GM18505 (cell line): ENCODE measurements around the gene RASAL2.
"Not testable (repeated sequence)": the region's sequence is repeated elsewhere in the genome, so short reads cannot be mapped to it uniquely, and the experiment has no call there.

Experiments
- ATAC-seq: cut with Tn5 transposase; IDR thresholded peaks from one replicate; pipeline ENCODE4 v1.9.1; 2021; ENCODE audit not compliant: unreplicated experiment
- POLR2A ChIP-seq: IDR thresholded peaks from 4 replicates; pipeline ENCODE4 v1.6.1; 2011; ENCODE audit warnings: borderline replicate concordance; ENCODE audit not compliant: insufficient read depth, insufficient read length; ENCODE audit errors: extremely low read depth

RASAL2 gene

GRCh38 chr1:178232108-178232507, 138.2 kb downstream of the RASAL2 start:
- no peak for ATAC-seq

GRCh38 chr1:178232949-178233348, 139.0 kb downstream of the RASAL2 start:
- TF ChIP-seq POLR2A, result no peak
- ATAC-seq, result no peak

More at GRCh38 chr1:178232108-178232507, 138.2 kb downstream of the RASAL2 start:
- TF ChIP-seq POLR2A, result no peak

- no peak for ATAC-seq
- TF ChIP-seq POLR2A, result no peak
These were observed 143.2 kb downstream of the RASAL2 start for GRCh38 chr1:178237121-178237520.

DNA sequence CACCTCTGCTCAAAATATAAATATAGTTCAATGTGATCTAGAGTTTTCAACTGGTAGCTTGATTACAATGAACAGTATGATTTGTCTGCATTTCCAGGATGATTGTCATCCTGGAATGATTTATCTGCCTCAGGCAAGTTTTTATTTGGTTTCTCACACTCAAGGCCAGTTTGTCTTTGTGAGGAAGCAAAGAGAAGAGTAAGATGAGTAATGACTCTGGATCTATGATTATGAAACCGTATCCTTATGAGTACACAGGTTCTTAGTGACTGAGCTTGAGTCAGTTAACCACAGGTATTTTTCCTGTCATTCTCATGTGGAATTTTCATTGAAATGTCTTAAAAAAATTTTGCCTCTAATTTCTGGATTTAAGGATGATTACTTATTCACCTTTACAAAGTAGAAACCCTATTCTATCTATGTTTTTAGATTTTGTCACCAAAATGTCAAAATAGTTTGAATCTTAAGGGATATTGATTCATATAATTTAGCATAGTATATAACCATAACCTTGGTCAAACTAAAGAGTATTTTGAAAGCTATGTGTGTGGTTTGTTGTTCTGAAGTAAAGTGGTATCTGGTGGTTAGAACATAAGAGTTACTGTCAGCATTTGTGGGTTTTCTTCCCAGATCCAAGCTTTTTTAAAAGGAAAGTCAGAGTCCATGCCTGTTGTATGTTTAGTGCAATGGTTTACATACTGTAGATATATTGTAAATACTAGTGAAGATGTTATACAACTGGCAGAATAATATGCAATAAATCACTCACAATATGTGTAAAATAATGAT, 145.0 kb downstream of the RASAL2 start:
- no peak for TF ChIP-seq POLR2A
- no peak for ATAC-seq

GRCh38 chr1:178241057-178241456, 147.2 kb downstream of the RASAL2 start:
- no peak for ATAC-seq
- no peak for TF ChIP-seq POLR2A

DNA sequence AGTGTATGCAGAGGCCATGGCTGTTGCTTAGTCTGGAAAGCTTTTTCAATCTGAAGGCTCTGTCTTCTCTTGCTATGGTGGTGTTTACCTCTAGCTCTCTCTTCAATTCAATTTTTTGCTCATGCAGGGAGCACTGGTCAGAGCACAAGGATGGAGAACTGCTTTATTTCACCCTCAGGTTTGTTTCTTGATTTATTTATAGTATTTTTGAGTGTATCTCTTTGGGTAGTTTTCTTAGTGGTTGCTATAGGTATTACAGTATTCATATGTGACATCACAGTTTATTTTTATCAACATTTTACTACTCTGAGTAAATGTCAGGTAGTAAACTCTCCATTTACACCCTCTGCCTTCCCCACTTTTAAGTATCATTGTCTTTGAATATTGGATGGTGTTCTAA, 147.9 kb downstream of the RASAL2 start:
- TF ChIP-seq POLR2A, result no peak
- no peak for ATAC-seq

DNA sequence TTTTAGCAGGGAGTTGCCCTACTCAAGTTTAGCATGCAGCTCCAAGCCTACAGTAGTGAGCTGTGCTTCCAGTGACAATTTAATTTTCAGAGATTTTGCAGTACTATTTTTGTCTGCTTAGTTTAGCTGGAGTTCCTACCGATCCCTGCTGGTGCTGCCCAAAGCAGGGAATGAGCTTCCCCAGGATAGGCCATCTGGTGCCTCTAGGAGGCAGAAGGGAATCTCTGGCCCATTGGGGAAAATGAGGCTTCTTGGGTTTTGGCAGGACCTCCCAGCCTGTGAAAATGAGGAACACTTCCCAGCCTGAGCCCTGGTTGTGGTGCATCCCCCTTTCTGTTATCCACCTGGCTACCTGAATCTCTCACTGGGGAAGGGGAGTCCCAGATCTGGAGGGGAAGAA, 149.2 kb downstream of the RASAL2 start:
- no peak for ATAC-seq
- no peak for TF ChIP-seq POLR2A

DNA sequence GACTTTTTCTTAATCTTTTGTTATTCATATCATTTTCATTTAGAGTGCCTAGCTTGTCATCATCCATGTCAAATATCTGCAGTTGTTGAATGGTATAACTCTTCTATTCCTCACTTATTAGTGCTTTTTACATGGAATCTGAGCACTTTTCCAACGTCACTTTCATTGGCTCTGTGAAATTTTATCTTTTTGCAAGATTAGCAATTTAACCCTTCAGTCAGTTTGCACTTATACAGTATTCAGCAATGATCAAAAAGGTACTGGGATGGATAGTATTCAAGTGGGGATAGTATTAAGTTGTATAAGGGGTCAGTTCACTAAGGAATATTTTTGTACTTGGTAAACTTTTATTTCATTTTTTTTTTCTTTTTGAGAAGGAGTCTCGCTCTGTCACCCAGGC, 150.0 kb downstream of the RASAL2 start:
- TF ChIP-seq POLR2A, result no peak
- ATAC-seq, result no peak

DNA sequence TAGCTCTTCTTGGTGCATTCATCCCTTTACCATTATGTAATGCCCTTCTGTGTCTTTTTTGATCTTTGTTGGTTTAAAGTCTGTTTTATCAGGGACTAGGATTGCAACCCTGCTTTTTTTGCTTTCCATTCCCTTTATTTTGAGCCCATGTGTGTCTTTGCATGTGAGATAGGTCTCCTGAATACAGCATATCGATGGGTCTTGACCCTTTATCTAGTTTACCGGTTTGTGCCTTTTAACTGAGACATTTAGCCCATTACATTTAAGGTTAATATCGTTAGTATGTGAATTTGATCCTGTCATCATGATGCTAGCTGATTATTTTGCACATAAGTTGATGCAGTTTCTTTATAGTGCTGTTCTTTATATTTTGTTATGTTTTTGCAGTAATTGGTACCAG, 154.4 kb downstream of the RASAL2 start:
- ATAC-seq, result not testable (repeated sequence)

GRCh38 chr1:178253581-178253980, 159.7 kb downstream of the RASAL2 start:
- ATAC-seq, result not testable (repeated sequence)

DNA sequence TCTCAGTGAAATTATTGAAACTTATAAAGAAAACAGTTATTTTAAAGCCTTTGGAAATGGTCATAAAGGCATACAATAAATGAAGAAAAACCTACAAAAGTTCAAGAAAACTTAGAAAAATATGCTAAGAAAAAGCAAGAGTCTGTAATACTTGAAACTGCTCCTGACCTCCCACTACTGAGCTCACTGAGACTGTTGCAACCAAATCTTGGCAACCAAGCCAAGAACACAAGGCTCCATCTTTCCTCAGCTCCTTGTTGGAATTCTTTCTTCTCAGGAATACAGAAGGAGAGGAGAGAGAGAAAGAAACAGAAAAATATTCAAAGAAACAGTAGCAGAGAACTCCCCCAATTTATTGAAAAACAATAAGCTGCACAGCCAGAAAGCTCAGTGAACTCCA, 160.5 kb downstream of the RASAL2 start:
- ATAC-seq, result no peak
- no peak for TF ChIP-seq POLR2A

- ATAC-seq, result no peak
- TF ChIP-seq POLR2A, result no peak
These were observed 164.6 kb downstream of the RASAL2 start for GRCh38 chr1:178258536-178258935.

GRCh38 chr1:178262120-178262500, 168.2 kb downstream of the RASAL2 start:
- no peak for TF ChIP-seq POLR2A
- ATAC-seq, result no peak

DNA sequence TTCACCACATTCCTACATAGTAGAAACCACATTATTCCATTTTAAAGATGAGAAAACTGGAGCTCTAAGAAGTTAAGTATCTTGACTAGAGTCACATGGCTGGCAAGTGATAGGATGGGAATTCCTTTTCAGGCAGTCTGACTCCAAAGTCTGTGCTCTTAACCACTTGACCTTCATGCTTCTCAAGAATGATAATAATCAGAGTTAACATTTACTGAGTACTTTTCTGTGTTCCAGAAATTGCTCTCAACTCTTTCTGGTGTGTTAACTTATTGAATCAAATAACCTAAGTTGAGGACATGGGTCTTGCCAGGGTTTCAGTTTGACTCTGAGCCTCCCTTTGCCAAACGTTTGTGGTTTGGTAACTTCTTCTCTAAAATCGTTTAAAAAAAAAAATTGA, 169.4 kb downstream of the RASAL2 start:
- ATAC-seq, result no peak

DNA sequence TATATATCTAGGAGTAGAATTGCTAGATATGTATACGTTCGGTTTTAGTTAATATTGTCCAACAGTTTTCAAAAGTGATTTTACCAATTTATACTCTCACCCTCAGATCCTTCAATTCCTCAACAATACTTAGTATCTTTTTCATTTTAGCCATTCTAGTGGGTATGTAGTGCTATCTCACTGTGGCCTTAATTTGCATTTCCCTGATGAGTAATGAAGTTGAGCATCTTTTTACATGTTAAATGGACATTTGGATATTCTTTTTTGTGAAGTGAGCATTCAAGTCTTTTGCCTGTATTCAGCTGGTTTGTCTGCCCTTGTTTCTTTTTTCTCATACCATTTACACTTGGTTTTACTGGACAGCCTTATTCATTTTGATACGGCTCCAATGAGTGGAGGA, 172.2 kb downstream of the RASAL2 start:
- ATAC-seq, result no peak
- no peak for TF ChIP-seq POLR2A

More for the DNA sequence above, 169.4 kb downstream of the RASAL2 start:
- TF ChIP-seq POLR2A, result no peak
